ENCODE results near the gene TUSC2. TPM values are rescaled to one million over a fixed set of nuclear protein-coding genes. Genes with fewer than 3 reads are reported as not detected.
A peak's percentile ranks its signal among the peaks of the same experiment; 100 is the strongest.

The TUSC2 gene
- total RNA-seq, 1 experiment from 2014 or later: 37.8 TPM

DNA sequence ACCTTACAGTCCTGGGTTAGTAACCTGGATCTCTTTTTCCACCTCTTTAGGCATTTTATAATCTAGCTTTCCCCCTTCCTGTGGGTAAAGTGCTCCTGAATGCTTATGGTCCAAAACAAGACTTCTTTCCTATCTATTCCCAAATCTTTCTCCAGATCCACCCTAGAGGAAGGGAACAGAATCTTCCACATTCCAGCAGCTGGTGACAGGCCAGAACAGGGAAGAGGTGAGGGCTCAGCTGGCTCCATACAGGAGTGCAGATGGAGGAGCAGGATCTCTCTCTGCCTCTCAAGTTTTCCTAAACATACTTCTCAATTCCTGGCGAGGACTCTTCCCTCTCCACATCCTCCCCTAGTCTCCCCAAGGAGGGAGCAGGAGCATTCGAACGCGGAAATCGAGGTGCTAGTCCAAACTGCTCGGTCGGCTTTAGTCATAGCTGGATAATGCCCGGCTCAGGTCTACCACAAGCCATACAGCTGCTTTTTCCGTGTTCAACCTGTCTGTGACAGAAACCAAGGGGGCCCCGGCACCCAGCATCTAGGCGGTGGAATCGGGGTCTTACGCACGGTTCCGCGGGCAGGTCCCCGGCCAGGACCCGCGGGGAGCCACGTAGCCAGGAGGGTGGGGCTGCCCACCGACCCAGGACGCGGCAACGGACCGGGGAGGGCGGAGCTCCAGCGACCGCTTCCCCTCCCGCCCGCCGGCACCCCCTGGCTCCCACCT is 8.6 kb upstream of the TUSC2 start:
- DNase-seq (ENCODE audit: low read depth): peak; percentile 44

DNA sequence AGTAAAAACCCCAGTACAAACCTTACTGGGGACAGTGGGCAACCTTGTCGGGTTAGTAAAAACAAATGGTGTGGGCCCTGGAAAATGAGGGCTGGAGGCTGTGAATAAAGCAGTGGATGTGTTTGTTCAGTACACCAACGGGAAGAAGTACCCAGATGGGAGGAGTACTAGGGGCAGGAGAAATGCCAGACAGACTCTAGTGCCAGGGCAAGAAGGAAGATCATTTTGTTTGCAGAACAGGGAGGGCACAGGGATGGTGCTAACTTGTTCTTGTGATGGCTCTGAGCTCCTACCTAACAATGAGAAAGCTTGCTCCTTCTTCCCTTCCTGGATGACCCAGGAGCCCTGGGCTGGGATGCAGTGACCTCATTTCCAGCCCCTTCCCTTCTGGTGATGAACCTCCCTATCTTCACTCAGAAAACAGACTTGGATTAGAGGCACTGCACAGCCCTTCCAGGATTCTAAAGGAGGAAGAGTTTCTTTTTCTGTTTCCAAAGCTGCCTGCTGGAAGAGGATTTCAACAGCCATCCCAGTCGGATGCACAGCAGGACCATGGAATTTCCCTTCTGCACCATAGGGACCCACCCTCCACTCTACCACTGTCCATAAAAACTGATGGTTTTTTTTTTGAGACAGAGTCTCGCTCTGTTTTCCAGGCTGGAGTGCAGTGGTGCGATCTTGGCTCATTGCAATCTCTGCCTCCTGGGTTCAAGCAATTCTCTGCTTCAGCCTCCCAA is 6.5 kb upstream of the TUSC2 start:
- no peak for DNase-seq (ENCODE audit: low read depth)

DNA sequence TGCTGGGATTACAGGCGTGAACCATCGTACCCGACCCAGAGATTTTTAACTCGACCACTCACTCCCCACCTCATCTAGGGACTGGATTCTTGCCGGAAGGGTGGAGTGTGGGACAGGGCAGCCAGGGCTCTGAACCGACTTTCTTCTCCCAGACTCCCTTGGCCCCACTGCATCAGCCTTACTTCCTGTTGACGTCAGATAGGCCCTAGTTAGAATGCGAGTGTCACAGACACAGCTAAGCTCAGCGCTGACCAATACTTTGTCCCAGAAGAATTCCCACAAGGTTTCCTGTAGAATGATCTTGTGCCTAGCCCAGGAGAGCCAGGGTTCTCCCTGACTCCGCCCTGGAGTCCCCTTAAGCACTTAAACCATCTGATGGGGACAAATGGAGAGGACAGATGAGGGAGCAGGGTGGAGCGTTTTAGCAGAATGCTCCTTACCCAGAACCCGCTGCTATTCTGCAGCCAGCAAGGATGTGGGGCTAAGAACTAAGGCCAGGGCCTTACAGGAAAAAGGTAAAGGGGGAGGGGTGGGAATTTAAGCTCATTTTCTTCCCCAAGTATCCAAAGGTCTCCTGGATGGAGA is 5.8 kb upstream of the TUSC2 start:
- DNase-seq (ENCODE audit: low read depth): no peak

DNA sequence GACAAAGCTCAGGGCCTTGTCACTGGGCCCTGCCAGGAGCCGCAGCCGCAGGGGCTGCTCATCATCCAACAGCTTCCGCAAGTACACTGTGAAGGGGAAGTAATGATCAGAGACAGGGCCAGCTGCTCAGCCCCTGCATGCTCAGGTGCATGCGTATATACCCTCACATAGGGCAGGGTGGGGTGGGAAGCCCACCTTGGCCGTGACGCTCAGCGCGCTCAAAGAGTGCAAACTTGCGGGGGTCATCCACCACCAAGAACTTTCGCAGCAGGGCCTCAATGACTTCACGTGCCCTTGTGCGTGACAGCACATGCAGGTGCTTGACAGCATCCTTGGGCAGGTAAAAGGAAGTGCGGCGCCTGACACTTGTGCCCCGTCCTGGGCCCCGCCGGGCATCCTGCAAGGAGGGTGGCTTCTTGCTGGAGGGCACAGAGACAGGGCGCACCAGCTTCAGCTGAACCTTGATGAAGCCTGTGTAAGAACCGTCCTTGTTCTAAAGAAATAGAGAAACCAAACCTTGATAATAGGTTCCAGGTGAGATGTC is 3.4 kb upstream of the TUSC2 start:
- no peak for DNase-seq (ENCODE audit: low read depth)

DNA sequence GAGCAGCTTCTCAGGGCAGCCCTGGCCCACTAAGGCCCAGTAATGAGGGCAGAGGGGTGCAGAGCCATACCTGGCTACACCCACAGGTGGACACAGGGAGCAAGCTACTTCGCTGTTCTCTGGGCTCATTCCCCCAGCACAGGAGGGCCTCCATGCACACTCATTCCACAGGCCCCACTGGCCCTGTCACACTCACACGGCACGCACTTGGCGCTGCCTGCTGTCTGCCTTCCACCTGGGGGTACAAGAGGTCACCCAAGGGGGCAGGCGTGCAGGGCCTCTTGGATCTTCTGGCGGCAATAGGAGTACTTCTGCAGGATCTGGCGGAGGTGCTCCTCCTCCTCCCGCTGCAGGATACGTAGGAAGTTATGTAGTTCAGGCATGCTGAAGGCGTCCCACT is 2.3 kb upstream of the TUSC2 start:
- no peak for DNase-seq (ENCODE audit: low read depth)

DNA sequence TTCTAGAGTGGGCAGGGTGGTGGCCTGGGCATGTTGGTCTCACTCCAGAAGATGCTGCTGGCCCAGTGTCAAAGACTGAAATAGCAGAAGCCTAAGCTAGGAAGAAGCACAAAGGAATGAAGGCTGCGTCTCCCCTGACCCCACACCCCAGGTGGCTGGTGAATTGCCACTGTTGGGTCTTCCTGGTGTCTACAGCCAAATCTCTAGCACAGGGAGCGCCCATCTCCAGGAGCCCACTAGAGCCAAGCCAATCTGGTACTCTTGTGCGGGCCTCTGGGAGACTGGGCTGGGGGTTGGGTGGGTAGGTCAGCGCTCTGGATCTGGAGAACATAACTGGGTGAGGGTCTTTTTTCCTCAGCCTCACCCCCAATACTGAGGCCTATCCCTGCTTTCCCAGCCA is 894 bp downstream of the TUSC2 start:
- DNase-seq (ENCODE audit: low read depth): no peak

DNA sequence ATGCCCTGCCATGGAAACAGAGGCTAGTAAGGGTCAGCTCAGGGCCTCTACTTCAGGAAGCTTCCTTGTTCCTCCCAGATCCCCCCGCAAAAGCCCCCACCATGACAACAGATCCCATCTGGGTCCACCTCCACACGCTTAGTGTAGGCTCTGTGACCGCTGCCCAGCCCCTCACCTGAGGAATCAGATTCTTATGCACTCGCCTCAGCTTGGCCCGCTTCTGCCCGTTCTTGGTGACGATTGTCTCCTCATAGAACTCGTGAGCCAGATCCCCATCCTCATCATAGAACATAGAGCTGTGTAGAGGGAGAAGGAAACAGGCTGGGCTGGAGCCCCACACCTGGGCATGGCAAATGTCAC is 1.9 kb downstream of the TUSC2 start:
- DNase-seq (ENCODE audit: low read depth): no peak

DNA sequence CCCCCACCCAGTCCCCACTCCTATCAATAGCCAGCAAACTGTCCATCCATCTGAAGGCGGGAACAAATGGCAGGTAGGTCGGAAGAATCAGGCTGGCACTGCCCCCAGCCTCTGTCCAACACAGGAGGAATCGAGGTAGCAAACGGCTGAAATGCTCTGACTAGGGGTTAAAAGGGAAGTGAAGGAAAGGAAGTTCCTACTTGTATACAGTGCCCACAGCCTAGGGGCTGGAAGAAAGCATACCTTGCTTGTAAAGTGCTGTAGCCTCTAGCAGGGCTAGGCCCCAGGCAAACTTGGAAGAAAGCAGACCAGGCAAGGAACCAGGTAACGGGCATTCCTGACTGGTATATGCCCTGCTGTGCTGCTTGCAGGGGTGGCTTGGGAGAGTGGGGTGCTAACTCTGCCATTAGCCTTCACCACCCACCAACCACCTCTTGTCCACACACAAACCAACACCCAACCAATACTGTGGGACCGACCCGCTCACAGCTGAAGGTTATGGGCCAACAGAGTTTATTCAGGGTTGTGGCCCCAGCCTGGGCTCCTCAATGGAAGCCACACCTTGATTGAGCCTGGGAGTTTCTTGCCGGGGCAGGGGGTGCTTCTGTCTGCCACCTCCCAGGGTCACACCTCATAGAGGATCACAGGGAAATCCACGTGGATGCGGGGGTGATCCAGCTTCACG is 2.4 kb downstream of the TUSC2 start:
- no peak for DNase-seq (ENCODE audit: low read depth)

DNA sequence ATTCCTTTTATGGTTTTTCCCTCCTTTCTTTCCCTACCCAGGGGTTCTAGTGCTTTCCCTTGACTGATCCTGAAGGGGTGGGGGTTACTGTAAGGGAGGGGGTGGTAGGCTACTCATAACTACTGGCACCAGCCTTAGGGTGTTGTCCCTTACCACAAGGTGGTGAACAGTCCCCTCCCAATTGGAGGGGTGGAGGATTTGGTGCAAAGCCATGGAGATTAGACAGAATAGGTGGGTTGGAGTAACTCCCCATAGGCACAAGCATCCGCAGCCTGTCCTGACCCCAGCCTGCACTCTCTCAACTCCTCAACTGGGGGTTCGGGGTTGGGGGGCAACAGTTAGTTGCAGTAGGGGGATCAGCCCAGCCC is 2.9 kb downstream of the TUSC2 start:
- DNase-seq (ENCODE audit: low read depth): no peak

DNA sequence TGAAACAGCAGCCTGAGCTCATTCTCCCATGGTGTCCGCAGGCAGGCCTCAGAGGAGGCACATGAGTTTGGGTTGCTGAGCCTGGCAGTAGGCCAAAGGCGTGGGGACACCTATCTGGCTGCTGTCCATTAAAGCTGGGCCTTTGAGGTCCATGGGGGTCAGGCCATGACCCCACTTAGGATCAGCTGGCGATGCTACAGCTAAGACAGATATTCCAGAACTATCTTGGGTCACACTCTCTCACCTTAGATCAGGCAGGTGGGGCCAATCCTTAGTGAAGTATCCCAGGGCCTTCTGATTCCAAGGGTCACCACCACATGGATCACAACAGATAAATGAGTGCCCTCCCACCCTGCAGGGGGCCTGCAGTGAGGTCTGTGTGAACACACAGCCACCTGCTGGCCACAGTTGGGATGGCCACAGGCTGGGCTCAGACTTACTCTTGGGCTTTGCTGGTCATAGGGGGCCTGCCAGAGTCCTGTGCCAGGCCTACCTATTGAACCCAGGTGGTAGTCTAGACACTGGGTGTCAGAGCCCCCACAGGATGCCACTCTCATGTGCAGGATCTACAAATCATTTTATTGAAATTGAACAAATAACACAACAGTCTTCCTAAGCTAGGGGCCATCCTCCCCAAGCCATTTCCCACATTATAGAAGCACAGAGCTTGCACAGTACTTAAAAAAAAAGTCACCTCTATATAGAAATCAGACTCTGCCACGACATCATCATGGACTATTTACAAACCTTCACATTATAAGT is 3.5 kb downstream of the TUSC2 start:
- DNase-seq (ENCODE audit: low read depth): peak; percentile 57

DNA sequence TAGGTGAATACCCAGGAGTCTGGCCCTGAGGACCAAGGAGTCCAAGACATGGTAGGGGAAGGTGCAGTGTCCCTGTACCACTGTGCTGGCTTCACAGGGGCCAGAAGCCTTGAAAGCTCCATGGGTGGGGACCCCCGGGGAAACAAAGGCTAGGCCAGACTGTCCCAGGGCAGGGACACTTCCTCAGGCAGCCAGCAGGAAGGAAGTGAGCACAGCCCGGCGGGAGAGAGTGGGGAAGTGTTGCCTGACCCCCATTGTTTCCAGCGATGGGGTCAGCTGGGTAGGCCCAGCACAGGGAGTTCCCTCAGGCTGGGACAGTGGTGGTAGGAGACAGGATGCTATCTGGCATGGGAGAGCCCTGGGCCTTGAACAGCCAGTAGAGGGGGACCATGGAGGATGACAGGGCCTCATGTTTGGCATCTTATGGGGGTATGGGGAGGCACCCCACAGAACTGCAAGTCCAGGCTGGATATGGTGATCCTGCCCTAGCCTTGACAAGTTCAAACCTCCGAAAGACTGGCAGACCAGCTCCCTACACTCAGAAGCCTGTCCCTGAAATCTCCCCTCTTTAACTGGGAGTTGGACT is 4.3 kb downstream of the TUSC2 start:
- no peak for DNase-seq (ENCODE audit: low read depth)

DNA sequence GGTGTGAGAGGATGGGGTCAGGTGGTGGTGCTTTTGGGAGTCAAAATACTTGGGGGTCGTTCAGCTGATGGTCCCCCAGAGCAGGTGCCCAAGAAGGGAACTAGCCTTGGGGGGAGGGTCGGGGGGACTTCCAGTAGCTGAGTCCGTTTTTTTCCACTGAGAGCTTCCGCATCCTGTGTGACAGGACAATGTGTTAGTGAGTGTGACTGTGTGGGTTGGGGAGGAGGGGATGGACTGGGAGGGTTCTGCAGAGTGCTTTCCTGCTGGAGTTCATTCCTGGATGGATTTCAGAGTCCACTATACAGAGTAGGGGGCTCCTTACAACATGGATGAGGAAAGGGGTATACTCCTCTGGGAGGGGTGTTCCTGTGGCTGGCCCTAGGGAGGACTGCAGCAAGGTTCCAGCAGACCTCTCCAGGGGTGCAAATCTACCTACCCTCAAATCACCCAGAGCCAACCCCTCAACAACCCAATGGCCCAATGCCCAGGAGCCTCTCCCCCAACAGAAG is 4.9 kb downstream of the TUSC2 start:
- no peak for DNase-seq (ENCODE audit: low read depth)

DNA sequence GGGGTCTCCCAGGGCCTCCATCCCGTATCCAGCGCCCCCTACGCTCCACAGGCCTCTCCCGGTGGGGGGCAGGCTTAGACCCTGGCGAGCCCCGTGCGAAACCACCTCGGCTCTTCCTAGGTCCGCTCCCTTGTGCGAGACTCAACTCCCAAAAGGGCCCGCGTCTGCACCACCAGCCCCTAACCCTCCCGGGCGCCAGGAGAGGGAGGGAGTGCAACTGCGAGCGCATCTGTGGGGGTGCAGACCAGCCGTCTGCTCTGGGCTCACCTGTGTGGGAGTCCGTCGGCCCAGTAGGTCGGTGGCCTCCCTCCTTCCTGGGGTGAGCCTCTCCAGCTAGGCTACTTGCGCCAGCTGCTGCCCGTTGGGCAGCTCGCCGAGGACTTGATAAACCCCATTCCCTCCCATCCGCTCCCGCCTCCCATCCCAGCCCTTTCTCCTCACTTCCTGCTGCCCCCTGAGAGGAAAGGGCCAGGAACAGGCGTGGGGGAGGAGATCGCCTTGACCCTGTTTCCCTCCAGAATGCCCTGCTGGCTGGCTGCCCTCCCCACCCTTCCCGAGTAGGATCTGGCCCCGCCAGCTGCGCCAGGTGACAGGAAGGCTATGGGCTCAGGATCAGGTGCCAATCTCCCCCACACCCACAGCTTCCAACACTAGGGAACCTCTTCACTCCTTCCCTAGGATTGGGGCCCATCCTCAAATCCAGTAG is 5.5 kb downstream of the TUSC2 start, which contains the start of gene HYAL2:
TSS of gene HYAL2 (minus strand) at position 360 of the 706 bp plus-strand sequence. CDS start 2,256 bp downstream, outside the sequence.
- DNase-seq (ENCODE audit: low read depth): no peak

DNA sequence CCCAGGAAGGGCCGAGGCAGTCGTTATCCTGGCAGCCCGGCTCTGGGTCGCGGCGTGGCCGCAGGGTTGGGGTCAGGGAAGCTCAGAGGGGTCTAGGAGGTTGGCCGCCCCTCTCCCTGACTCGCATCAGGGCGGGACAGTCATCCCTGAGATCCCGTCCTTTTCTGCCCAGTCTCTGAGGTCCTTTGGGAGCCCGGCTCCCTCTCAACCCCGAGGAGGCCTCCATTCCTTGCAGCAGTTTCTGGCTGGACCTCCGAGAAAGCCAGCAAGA is 6.0 kb downstream of the TUSC2 start:
- no peak for DNase-seq (ENCODE audit: low read depth)

DNA sequence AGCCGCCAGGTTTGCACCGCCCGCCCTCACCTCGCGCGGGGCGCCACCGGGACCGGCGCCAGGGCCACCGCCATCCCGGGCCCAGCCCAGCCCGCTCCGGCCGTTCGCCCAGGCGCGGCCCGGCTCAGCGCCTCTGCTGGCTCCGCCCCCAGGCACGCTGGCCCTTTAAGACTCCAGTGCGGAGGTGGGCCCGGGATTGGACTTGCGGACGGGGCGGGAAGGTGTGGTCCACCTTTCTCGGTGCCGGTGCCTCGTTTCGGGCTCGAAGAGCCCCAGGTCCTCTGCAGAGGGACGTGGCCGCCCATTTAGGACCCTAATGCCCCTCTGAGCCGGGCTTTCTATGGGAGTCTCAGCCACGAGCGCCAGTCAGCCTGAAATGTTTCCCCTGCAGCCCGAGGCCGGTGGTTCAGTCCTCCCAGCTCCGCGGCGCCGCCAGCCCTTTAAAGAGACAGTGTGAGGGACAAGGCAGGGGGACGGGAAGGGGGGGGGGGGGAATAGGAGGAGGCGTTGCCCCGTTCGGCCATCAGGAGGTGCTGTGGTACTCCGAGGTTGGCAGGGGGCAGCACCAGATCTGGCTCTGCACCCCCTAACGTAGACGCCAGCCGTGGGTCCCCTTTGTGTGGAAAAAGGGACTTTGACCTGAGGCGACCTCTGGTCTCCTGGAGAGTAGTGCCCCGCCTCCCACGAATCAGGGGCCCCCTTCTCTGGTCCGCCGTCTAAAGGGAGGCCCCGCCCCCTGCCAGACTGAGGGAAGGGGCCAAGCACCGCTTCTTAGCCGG is 6.5 kb downstream of the TUSC2 start:
- DNase-seq (ENCODE audit: low read depth): peak; percentile 85

DNA sequence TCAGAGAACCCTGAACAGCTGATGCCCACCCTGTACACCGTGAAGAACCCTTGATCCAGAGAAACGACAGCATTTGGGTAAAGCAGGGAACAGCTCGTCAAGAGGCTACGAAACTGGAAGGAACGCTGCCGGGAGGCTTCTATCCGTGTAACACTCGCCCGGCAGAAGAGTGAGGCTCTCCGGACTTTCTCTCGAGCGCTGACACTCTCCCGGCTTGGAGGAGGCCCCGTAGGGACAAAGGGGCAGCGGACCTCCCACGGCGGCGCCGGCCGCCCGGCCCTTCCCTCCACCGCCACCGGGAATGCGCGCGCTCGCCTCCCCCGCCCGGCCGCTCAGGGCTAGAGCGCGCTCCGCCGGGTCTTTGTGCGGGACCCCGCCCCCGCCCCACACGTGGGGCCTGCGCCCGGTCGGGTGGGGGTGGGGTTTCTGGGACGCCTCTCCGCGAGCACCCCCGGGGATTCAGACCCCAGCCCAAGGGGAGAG is 7.1 kb downstream of the TUSC2 start:
- DNase-seq (ENCODE audit: low read depth): peak; percentile 63

DNA sequence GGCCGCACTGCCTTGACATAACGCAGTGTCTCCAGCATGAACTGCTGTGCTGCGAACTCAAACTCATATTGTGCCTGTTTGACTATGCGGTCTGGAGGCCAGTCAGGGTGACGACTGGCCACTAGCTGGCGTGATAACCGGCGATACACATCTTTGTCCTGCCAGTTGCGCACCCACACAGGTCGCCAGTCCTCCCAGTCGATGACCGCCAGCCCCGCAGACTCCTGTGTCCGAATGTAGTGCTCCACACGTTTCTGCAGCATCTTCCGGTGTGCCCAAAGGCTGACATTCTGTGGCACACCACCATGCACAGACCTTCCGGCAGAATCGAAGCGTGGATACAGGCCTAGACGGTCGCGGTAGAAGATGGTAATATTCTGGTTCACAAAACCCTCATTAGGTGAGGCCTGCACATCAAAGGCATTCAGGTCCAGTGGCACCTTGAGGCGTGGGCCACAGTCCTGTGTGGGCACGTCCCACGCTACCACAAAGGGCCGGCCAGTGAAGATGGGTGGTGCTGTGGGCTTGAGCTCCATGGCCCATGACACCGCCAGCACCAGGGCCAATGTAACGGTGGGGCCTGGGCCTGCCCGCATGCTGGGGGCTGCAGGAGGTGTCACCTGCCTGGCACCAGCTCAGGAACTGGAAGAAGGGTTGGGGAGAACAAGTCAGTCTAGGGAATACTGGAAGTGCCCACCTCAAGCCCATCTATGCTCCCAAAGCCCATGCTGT is 8.0 kb downstream of the TUSC2 start:
- no peak for DNase-seq (ENCODE audit: low read depth)

DNA sequence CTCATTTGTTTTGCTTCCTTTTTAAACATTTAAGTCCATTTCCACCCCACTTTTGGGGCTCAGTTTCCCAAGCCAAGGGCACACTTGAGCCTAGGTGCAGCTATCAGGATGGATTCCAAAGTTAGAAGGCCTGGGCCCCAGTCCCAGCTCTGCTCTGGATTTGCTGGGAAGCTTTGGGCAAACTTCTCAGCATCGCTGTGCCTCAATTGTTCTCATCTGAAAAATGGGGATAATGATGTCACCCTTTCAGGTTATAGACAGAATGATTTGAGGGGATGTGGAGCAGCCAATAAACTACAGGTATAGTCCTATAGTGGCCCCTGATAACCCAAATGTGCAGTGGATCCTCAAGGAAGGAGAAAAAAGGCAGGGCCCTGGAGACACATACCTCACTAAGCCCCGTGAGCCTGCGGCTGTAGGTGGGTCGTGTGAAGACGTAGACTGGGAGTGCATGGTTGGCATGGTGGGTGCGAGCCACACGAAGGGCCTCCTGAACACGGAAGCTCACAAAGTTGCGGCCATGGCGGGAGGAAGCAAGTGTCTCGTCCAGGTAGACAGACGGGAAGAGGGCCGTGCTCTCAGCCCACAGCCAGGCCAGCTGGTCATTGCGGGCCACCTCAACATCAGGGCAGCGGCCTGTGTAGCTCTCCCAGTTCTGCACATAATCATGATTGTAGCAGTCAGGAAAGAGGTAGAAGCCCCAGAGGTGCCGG is 8.7 kb downstream of the TUSC2 start:
- no peak for DNase-seq (ENCODE audit: low read depth)
